T-helper 9 cell (primary cell): Measurements from ENCODE around the gene PAK4.
"Not testable (repeated sequence)": the region's sequence is repeated elsewhere in the genome, so short reads cannot be mapped to it uniquely, and the experiment has no call there.

Experiments used
- DNase-seq: peaks from one replicate; pipeline ENCODE4 v3.0.0-alpha.2; 2020

Gene PAK4

GRCh38 chr19:39100500-39101166, 25.0 kb upstream of the PAK4 start:
- DNase-seq = no peak

DNA sequence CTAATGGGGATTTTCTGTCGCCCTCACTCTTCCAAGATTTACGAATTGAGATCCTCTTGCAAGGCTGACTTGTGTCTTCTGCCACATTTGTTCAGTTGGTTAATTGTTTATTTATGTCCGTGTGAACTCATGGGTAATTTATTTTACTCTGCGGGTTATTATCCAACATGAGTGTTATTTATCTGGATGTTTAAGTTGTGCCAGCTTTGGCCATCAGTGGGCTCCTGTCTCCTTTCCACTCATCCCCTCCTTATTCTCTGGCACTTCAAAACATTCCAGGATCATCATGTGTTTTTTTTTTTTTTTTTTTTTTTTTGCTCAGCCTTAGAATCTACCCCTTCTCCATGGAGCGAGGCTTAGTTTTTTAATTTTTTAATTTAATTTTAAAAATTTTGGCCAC, 22.4 kb upstream of the PAK4 start:
- DNase-seq = no peak

GRCh38 chr19:39104186-39104596, 21.4 kb upstream of the PAK4 start:
- no peak for DNase-seq

DNA sequence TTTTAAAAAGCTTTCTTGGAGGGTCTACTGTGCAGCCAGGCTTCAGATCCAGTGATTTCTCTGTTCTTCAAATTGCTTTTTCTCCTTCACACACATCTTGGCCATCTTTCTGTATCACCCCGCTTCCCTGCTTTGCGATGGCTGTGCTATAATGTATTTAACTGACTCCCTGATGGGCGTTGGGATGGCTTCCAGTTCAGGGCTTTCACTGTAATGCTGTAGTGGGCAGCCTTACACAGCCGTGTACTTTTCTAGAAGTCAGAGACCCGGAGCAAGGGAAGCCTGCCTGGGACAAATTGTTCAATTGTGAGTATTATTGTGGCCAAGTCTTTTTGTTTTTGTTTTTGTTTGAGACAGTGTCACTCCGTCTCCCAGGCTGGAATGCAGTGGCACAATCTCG, 19.4 kb upstream of the PAK4 start:
- no peak for DNase-seq

DNA sequence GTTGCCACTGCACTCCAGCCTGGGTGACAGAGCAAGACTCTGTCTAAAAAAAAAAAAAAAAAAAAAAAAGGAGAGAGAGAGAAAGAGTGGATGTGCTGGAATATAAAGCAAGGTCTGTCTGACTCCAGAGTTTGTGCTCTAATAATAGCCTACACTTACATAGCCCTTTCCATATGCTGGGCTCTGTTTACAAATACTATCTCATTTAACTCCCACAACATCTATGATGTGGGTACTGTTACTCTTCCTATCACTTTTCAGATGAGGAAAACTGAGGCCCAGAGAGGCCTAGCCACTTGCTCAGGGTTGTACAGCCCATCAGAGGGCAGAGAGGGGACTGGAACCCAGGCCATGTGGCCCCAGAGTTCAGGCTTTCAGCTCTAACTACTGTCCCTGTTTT, 15.9 kb upstream of the PAK4 start:
- no peak for DNase-seq

GRCh38 chr19:39110263-39110967, 15.2 kb upstream of the PAK4 start:
- peak; percentile 58 for DNase-seq

GRCh38 chr19:39111593-39112199, 13.9 kb upstream of the PAK4 start:
- no peak for DNase-seq

DNA sequence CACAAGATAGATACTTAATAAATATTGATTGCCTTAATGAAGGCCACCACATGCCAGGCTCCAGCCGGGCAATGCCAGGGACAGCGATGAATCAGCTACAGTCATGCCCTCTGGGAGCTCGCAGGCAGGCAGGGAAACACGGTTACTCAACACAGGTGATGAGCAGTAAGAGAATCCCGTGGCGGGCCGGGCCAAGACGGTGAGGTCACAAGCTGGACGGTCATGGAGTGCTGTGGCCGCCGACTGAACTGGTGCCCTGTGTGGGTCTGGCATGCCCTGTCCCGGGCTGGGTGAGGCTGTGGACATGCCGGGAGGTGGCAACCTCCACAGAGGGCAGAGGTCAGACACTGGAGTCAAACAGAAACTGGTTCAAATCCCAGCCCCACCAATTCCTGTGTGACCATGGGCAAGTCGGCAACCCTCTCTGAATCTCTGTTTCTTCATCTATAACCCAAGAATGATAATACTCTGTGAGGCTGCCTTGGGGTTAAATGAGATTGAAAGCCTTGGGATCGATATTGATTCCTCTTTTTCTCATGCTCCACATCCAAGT, 13.2 kb upstream of the PAK4 start:
- DNase-seq = no peak

GRCh38 chr19:39113199-39113598, 12.4 kb upstream of the PAK4 start:
- DNase-seq = no peak

- DNase-seq = no peak
Observed at GRCh38 chr19:39115105-39115847, 10.3 kb upstream of the PAK4 start.

DNA sequence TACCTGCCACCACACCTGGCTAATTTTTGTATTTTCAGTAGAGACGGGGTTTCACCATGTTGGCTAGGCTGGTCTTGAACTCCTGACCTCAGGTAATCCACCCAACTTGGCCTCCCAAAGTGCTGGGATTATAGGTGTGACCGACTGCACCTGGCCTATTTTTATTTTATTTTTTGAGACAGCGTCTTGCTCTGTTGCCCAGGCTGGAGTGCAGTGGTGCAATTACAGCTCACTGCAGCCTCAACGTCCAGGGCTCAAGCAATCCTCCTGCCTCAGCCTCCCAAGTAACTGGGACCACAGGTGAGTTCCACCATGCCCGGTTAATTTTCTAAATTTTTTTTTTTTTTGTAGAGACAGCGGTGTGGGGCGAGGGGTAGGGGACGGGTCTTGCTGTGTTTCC, 8.6 kb upstream of the PAK4 start:
- not testable (repeated sequence) for DNase-seq

GRCh38 chr19:39119830-39120229, 5.8 kb upstream of the PAK4 start:
- DNase-seq = no peak

- DNase-seq = no peak
Observed at GRCh38 chr19:39122934-39123731, 2.5 kb upstream of the PAK4 start.

- DNase-seq = no peak
Observed at GRCh38 chr19:39124136-39124764, 1.3 kb upstream of the PAK4 start.

DNA sequence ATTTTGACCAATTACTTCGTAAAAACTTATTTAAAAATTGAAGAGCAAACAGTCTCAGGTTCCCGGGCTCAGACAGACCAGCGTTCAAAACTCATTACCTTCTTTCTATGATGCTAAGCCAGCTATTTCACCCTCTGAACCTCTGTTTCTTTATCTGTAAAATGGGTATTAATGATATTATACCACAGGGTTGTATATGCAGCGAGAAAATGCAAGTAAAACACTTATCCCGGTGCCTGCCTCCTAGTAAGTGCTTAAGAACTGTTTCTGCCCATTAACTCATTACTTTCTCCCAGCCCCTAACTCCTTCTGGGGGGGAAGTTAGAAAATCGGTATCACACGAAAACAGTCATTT, 410 bp upstream of the PAK4 start:
- DNase-seq = no peak

GRCh38 chr19:39126312-39127187, 964 bp downstream of the PAK4 start:
- no peak for DNase-seq

GRCh38 chr19:39127812-39128515, 2.4 kb downstream of the PAK4 start:
- no peak for DNase-seq

GRCh38 chr19:39128516-39129079, 3.0 kb downstream of the PAK4 start:
- no peak for DNase-seq

- no peak for DNase-seq
Observed at GRCh38 chr19:39129116-39129515, 3.5 kb downstream of the PAK4 start.
